Upper lobe of right lung (tissue), 1 donor: Measurements from ENCODE around the gene TRMT1. TPM values are rescaled to one million over a fixed set of nuclear protein-coding genes. Genes with fewer than 3 reads are reported as not detected.

ENCODE experiments used
- ATAC-seq: fragments of 200-7000 bp; cut with Tn5 transposase; one replicate; pipeline ENCODE4 v1.9.1; 2020; ENCODE audit warnings: mild to moderate bottlenecking, moderate library complexity
- DNase-seq: peaks from one replicate; pipeline ENCODE4 v3.0.0-alpha.2; 2020
- H3K27ac ChIP-seq: fragments of 200-600 bp; one replicate; pipeline ENCODE4 v1.8.0; 2022
- H3K27me3 ChIP-seq: fragments of 200-600 bp; one replicate; pipeline ENCODE4 v1.8.0; 2022; ENCODE audit warnings: mild to moderate bottlenecking
- H3K36me3 ChIP-seq: fragments of 200-600 bp; one replicate; pipeline ENCODE4 v1.8.0; 2022
- H3K4me1 ChIP-seq: fragments of 200-600 bp; one replicate; pipeline ENCODE4 v1.8.0; 2022
- H3K4me3 ChIP-seq: fragments of 200-600 bp; one replicate; pipeline ENCODE4 v1.8.0; 2022; ENCODE audit warnings: mild to moderate bottlenecking
- H3K9me3 ChIP-seq: fragments of 200-600 bp; one replicate; pipeline ENCODE4 v1.8.0; 2022
- CTCF ChIP-seq: fragments of 200-600 bp; IDR thresholded peaks from one replicate; pipeline ENCODE4 v1.8.0; 2022; ENCODE audit warnings: antibody characterized with exemption
- intact Hi-C: fragments of 100-400 bp; cut with DNase I; formaldehyde crosslinking; loops from one replicate; pipeline ENCODE4 v1.11.0; 2022
- total RNA-seq: library from RNA; stranded (reverse); fragmentation: NEBNext Ultra II Directional; extraction: Animal tissue kit (Norgen Biotek cat#: 25700); gene quantifications from one replicate; pipeline ENCODE4 v1.2.1, GENCODE V29; 2021
- donor health status: DM: no; HTN: yes; CAD: no; lungs with severe emphysema.

Gene TRMT1
- total RNA-seq, 1 donor from 2014 or later, result 33.7 TPM

DNA sequence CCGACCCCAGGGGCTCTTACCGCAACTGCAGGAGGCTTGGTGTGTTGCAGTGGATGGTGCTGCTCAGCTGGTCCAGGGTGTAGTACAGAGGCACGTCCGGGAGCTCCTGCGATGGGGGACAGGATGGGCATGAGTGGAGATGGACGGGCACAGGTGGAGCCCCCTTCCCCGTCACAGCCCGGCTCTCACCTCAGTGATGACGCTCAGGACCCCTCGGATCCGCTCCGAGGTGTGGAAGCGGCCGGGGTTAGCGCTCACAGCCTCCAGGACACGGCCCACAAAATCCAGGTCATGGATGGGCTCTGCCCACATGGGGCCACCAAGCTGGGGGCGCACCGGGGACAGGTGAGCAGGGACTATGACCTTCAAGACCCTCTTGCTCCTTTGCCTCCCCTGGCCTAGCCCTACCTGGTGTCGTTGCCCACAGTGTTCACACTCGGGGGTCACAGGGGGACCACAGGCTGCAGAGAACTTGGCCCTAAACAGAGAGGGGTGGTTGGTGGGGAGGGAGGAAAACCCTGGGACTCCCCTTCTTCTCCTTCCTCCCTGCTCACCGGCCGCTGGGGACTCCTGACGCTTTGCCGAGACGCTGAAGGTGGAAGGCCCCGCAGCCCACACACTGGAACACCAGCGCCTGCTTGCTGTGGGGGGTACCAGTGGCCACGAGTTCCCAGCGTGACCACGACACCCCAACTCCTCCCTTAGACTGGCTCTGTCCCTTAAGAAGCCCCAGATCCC, 7.0 kb downstream of the TRMT1 start:
- H3K27me3 ChIP-seq, result no peaks in the 10 kb centered on the region
- intact Hi-C loops, result no loop called here
- ATAC-seq (no peak), DNase-seq (no peak)
- peaks cover 40% of the 10 kb centered on the region for H3K36me3 ChIP-seq
- no peaks in the 10 kb centered on the region for H3K9me3 ChIP-seq
- no peak overlapping the region for H3K4me3 ChIP-seq
- TF ChIP-seq CTCF, result no peak
- H3K27ac ChIP-seq, result no peak overlapping the region
- H3K4me1 ChIP-seq, result peaks cover 3% of the 10 kb centered on the region

DNA sequence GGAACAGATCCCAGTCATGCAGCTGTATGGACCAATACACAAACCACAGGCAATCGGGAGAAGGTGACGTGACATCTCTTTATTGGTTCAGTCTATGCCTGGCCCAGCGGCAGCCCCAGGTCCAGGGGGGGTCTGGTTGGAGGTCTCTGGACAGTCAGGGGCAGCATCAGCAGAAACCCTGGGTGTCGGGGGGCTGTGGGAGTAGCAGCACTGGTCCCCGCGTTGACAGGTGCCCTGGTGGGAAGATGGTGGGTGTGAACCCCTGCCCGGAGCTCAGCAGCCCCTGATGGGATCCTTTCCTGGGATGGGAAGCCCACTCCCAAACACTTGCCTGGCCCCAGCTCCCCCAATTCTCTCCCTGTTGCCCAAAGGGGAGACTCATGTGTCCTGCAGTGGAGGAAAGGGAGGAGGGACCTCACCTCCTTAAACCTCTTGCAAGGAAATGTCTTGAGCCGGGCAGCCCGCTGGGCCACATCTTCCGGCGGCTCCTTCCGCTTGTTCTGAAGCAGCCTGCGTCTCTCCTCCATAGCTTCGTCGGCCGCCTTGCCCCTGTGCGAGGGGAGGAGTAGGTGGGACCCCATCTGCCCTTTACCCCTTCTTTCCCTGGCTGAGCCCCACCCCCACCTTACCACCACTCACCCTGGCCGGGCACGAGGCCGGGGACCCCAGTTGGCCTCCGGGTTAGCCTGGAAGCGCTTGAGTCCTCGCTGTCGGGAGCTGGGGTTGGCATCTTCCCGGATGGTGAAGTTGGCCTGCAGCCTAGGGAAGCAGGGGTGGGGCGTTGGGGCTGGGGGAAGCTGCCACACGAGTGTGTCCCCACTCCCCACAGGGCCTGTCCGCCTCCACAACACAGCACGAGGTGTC, 11.5 kb downstream of the TRMT1 start:
- peaks cover 35% of the 10 kb centered on the region for H3K4me1 ChIP-seq
- no peak for TF ChIP-seq CTCF
- peak overlapping the region; percentile 89 for H3K27ac ChIP-seq
- DNase-seq (no peak), ATAC-seq (no peak)
- H3K36me3 ChIP-seq, result peaks cover 19% of the 10 kb centered on the region
- peak overlapping the region; percentile 48 for H3K4me3 ChIP-seq
- H3K9me3 ChIP-seq, result no peaks in the 10 kb centered on the region
- no peaks in the 10 kb centered on the region for H3K27me3 ChIP-seq
- intact Hi-C loops, result no loop called here

GRCh38 chr19:13104360-13104847, 12.1 kb downstream of the TRMT1 start:
- Histone ChIP-seq H3K27me3 (no peaks in the 10 kb centered on the region), H3K4me1 (peaks cover 41% of the 10 kb centered on the region), H3K9me3 (no peaks in the 10 kb centered on the region), H3K36me3 (peaks cover 12% of the 10 kb centered on the region), H3K4me3 (peak overlapping the region; percentile 48), H3K27ac (peak overlapping the region; percentile 89)
- peak; percentile 83 for DNase-seq
- intact Hi-C loops, result no loop called here
- peak; percentile 82 for TF ChIP-seq CTCF
- ATAC-seq, result peak; percentile 49

DNA sequence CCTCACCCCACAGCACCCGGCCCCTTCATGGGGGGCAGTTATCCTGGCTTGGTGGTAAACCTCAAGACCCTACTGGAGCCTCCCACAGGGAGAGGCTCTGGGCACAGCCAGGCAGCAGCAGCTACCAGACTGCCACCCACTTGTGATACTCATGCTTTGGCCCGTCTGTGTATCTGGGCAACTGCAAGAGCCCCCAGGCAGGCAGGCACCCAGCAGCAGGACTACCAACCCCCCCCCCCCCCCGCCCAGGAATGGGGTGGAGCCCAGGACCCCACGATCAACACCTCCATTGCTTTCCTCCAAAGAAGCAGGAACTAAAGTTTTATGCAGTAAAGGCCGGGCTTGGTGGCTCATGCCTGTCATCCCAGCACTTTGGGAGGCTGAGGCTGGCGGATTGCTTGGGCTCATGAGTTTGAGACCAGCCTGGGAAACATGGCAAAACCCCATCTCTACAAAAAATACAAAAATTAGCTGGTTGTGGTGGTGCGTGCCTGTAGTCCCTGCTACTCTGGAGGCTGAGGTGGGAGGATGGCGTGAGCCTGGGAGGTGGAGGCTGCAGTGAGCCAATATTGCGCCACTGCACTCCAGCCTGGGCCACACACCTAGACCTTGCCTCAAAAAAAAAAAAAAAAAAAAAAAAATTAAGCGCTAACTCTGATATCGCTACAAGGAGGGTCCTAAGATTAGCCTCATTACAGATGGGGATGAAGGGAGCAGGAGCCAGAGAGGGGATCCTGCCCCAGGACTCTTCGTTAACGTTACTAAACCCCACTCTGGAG, 12.8 kb downstream of the TRMT1 start:
- peaks cover 45% of the 10 kb centered on the region for H3K4me1 ChIP-seq
- H3K27me3 ChIP-seq, result no peaks in the 10 kb centered on the region
- H3K9me3 ChIP-seq, result no peaks in the 10 kb centered on the region
- H3K4me3 ChIP-seq, result peak overlapping the region; percentile 55
- no peak for TF ChIP-seq CTCF
- intact Hi-C loops, result no loop called here
- DNase-seq (no peak), ATAC-seq (no peak)
- peak overlapping the region; percentile 89 for H3K27ac ChIP-seq
- peaks cover 8% of the 10 kb centered on the region for H3K36me3 ChIP-seq
